OCI-LY7 (cell line): ENCODE results near the gene DNAH17.

ENCODE experiments used
- CTCF ChIP-seq: fragments of 200-600 bp; sonication (generic); conservative IDR thresholded peaks from 2 replicates; pipeline ENCODE4 v1.5.1; 2014; ENCODE audit warnings: mild to moderate bottlenecking, antibody characterized with exemption, low read length, moderate library complexity, mixed read lengths
- EZH2phosphoT487 ChIP-seq: fragments of 200-600 bp; sonication (generic); IDR thresholded peaks from 2 replicates; pipeline ENCODE4 v1.6.1; 2018; ENCODE audit warnings: low read depth, borderline replicate concordance, mild to moderate bottlenecking, mixed run types, antibody characterized with exemption, low read length, moderate library complexity, mixed read lengths

GRCh38 chr17:78450696-78451345, 126.4 kb downstream of the DNAH17 start:
- no peak; the same call in 1 of the 2 replicates for TF ChIP-seq CTCF
- TF ChIP-seq EZH2phosphoT487: no peak
